Astrocyte of the cerebellum (primary cell): ENCODE data around the gene REXO1.
"Not testable (repeated sequence)": the region's sequence is repeated elsewhere in the genome, so short reads cannot be mapped to it uniquely, and the experiment has no call there.

Experiments used
- DNase-seq: peaks from one replicate; pipeline ENCODE4 v3.0.0-alpha.2; 2011; ENCODE audit warnings: low read depth
- H3K4me3 ChIP-seq: 2 replicates; pipeline ENCODE4 v1.5.1; 2011; ENCODE audit warnings: mild to moderate bottlenecking, low read depth, low read length, moderate library complexity
- CTCF ChIP-seq: IDR thresholded peaks from 2 replicates; pipeline ENCODE4 v1.5.1; 2012; ENCODE audit warnings: low read length, low read depth, moderate library complexity, mild to moderate bottlenecking; ENCODE audit errors: missing control alignments
- in situ Hi-C: cut with HindIII; loops from 2 replicates; pipeline ENCODE4 v1.10.0; 2017; ENCODE audit warnings: low sequenced_read_pairs

Gene REXO1

GRCh38 chr19:1880611-1881392 is 32.5 kb upstream of the REXO1 start:
- TF ChIP-seq CTCF, result no peak
- H3K4me3 ChIP-seq, result no peak overlapping the region
- in situ Hi-C loops, result no loop called here

GRCh38 chr19:1879982-1880381 is 31.7 kb upstream of the REXO1 start:
- in situ Hi-C loops, result loop anchor here (10.0 kb wide), 1 partner anchor 115 kb away; no protein-coding TSS in a partner anchor
- not testable (repeated sequence) for H3K4me3 ChIP-seq, DNase-seq

More at GRCh38 chr19:1880611-1881392, 32.5 kb upstream of the REXO1 start:
- DNase-seq, result no peak

GRCh38 chr19:1878583-1878982 is 30.3 kb upstream of the REXO1 start:
- not testable (repeated sequence) for H3K4me3 ChIP-seq, DNase-seq
- in situ Hi-C loops, result loop anchor here (10.0 kb wide), 1 partner anchor 116 kb away; no protein-coding TSS in a partner anchor

- H3K4me3 ChIP-seq, result not testable (repeated sequence)
These were observed 29.0 kb upstream of the REXO1 start for GRCh38 chr19:1877280-1877660.

GRCh38 chr19:1876496-1877279 is 28.4 kb upstream of the REXO1 start:
- not testable (repeated sequence) for DNase-seq
- H3K4me3 ChIP-seq, result peak overlapping the region; percentile 96
- in situ Hi-C loops, result loop anchor here (10.0 kb wide), 1 partner anchor 118 kb away; no protein-coding TSS in a partner anchor

More at GRCh38 chr19:1877280-1877660, 29.0 kb upstream of the REXO1 start:
- in situ Hi-C loops, result loop anchor here (10.0 kb wide), 1 partner anchor 118 kb away; no protein-coding TSS in a partner anchor
- DNase-seq, result not testable (repeated sequence)

- in situ Hi-C loops, result loop anchor here (10.0 kb wide), 1 partner anchor 119 kb away; no protein-coding TSS in a partner anchor
- TF ChIP-seq CTCF, result no peak
- peak; percentile 46 for DNase-seq
- H3K4me3 ChIP-seq, result peak overlapping the region; percentile 96
These were observed 27.6 kb upstream of the REXO1 start for GRCh38 chr19:1875646-1876495.

- in situ Hi-C loops, result loop anchor here (10.0 kb wide), 1 partner anchor 120 kb away; no protein-coding TSS in a partner anchor
- DNase-seq, result not testable (repeated sequence)
- peak overlapping the region; percentile 96 for H3K4me3 ChIP-seq
These were observed 27.0 kb upstream of the REXO1 start for GRCh38 chr19:1875265-1875645.

GRCh38 chr19:1874554-1875185 is 26.4 kb upstream of the REXO1 start:
- H3K4me3 ChIP-seq, result peak overlapping the region; percentile 96
- TF ChIP-seq CTCF, result no peak
- in situ Hi-C loops, result loop anchor here (10.0 kb wide), 1 partner anchor 120 kb away; no protein-coding TSS in a partner anchor
- DNase-seq, result no peak
